MM.1S (cell line): Measurements from ENCODE around the gene KDM2A.

Experiments
- DNase-seq: peaks from one replicate; pipeline ENCODE4 v3.0.0-alpha.2; 2015
- H2AFZ ChIP-seq: fragments of 300-600 bp; sonication (generic); 2 replicates; pipeline ENCODE4 v1.6.0; 2016; ENCODE audit warnings: antibody characterized with exemption, low read length
- H3F3A ChIP-seq: fragments of 300-600 bp; sonication (generic); 2 replicates; pipeline ENCODE4 v1.6.1; 2016; ENCODE audit warnings: mild to moderate bottlenecking, antibody characterized with exemption, low read length, moderate library complexity, mixed read lengths; ENCODE audit not compliant: insufficient read depth
- H3K27ac ChIP-seq: fragments of 300-600 bp; sonication (generic); 2 replicates; pipeline ENCODE4 v1.5.1; 2016; ENCODE audit warnings: mild to moderate bottlenecking, low read length
- H3K27me3 ChIP-seq: fragments of 300-600 bp; sonication (generic); replicated peaks from 2 replicates; pipeline ENCODE4 v1.6.0; 2016; ENCODE audit warnings: low read length; ENCODE audit not compliant: insufficient read depth
- H3K36me3 ChIP-seq: fragments of 300-600 bp; sonication (generic); replicated peaks from 2 replicates; pipeline ENCODE4 v1.6.1; 2016; ENCODE audit warnings: mild to moderate bottlenecking, low read length, mixed read lengths; ENCODE audit not compliant: insufficient read depth
- H3K4me1 ChIP-seq: fragments of 300-600 bp; sonication (generic); 2 replicates; pipeline ENCODE4 v1.6.1; 2016; ENCODE audit warnings: low read length, mixed read lengths
- H3K4me2 ChIP-seq: fragments of 300-600 bp; sonication (generic); 2 replicates; pipeline ENCODE4 v1.6.0; 2016; ENCODE audit warnings: low read depth, low read length
- H3K4me3 ChIP-seq: fragments of 300-600 bp; sonication (generic); 2 replicates; pipeline ENCODE4 v1.5.1; 2016; ENCODE audit warnings: low read length, mixed read lengths
- H3K79me2 ChIP-seq: fragments of 300-600 bp; sonication (generic); 2 replicates; pipeline ENCODE4 v1.6.1; 2016; ENCODE audit warnings: mixed run types, low read length, mixed read lengths
- H3K9ac ChIP-seq: fragments of 300-600 bp; sonication (generic); 2 replicates; pipeline ENCODE4 v1.6.1; 2016; ENCODE audit warnings: low read length, mixed read lengths
- H3K9me2 ChIP-seq: fragments of 300-600 bp; sonication (generic); replicated peaks from 2 replicates; pipeline ENCODE4 v1.6.1; 2016; ENCODE audit warnings: mild to moderate bottlenecking, low read length, mixed read lengths; ENCODE audit not compliant: insufficient read depth
- H3K9me3 ChIP-seq: fragments of 300-600 bp; sonication (generic); replicated peaks from 2 replicates; pipeline ENCODE4 v1.6.1; 2016; ENCODE audit warnings: mild to moderate bottlenecking, low read length, mixed read lengths; ENCODE audit not compliant: insufficient read depth
- H4K20me1 ChIP-seq: fragments of 300-600 bp; sonication (generic); 2 replicates; pipeline ENCODE4 v1.6.1; 2016; ENCODE audit warnings: mild to moderate bottlenecking, low read length, moderate library complexity, mixed read lengths; ENCODE audit not compliant: insufficient read depth
- CTCF ChIP-seq: fragments of 300-600 bp; sonication (generic); IDR thresholded peaks from 2 replicates; pipeline ENCODE4 v1.5.1; 2016; ENCODE audit warnings: antibody characterized with exemption, low read length, mixed read lengths
- EZH2 ChIP-seq: fragments of 300-600 bp; sonication (generic); optimal IDR thresholded peaks from 2 replicates; pipeline ENCODE3; 2017; ENCODE audit warnings: low read depth, mild to moderate bottlenecking, antibody characterized with exemption, low read length, mixed read lengths
- EZH2phosphoT487 ChIP-seq: fragments of 300-600 bp; sonication (generic); IDR thresholded peaks from 2 replicates; pipeline ENCODE4 v1.6.1; 2018; ENCODE audit warnings: antibody characterized with exemption, low read length

The KDM2A gene

GRCh38 chr11:67261640-67261945 is 142.5 kb downstream of the KDM2A start:
- no peak overlapping the region for H3K9ac ChIP-seq

GRCh38 chr11:67261946-67262681 is 143.1 kb downstream of the KDM2A start:
- peak overlapping the region; percentile 96 for H3K4me2 ChIP-seq
- no peak for TF ChIP-seq EZH2phosphoT487
- TF ChIP-seq EZH2, result no peak
- no peak; the same call in 1 of the 2 replicates for TF ChIP-seq CTCF
- H3K4me3 ChIP-seq, result 0 out of 2 replicates have a peak overlapping the region, but pooled peaks have one; percentile 4
- peaks cover 12% of the 10 kb centered on the region for H3K79me2 ChIP-seq
- H3K9me3 ChIP-seq, result no peaks in the 10 kb centered on the region
- H2AFZ ChIP-seq, result peak overlapping the region; percentile 73
- H3K9ac ChIP-seq, result no peak overlapping the region
- no peak overlapping the region for H3K27ac ChIP-seq
- DNase-seq, result no peak
- peaks cover 22% of the 10 kb centered on the region for H3K4me1 ChIP-seq
- no peaks in the 10 kb centered on the region for H3K27me3 ChIP-seq
- H3K9me2 ChIP-seq, result no peaks in the 10 kb centered on the region
- H4K20me1 ChIP-seq, result no peaks in the 10 kb centered on the region; the same call in 1 of the 2 replicates
- H3F3A ChIP-seq, result peaks cover 31% of the 10 kb centered on the region
- H3K36me3 ChIP-seq, result no peaks in the 10 kb centered on the region; the same call in 1 of the 2 replicates

More at GRCh38 chr11:67261640-67261945, 142.5 kb downstream of the KDM2A start:
- Histone ChIP-seq H3K36me3 (no peaks in the 10 kb centered on the region; the same call in 1 of the 2 replicates), H3K4me2 (peak overlapping the region; percentile 96), H3K27ac (no peak overlapping the region), H3K27me3 (no peaks in the 10 kb centered on the region), H3K4me3 (no peak overlapping the region; the same call in 1 of the 2 replicates), H3K9me2 (no peaks in the 10 kb centered on the region), H2AFZ (peak overlapping the region; percentile 42; the same call in 1 of the 2 replicates), H4K20me1 (no peaks in the 10 kb centered on the region; the same call in 1 of the 2 replicates), H3K4me1 (peaks cover 22% of the 10 kb centered on the region), H3K79me2 (peaks cover 7% of the 10 kb centered on the region; the same call in 1 of the 2 replicates), H3F3A (peaks cover 31% of the 10 kb centered on the region), H3K9me3 (no peaks in the 10 kb centered on the region)
- DNase-seq, result no peak
- TF ChIP-seq EZH2, result no peak
- no peak for TF ChIP-seq EZH2phosphoT487
- no peak; the same call in 1 of the 2 replicates for TF ChIP-seq CTCF

- Histone ChIP-seq H3K9me3 (no peaks in the 10 kb centered on the region), H3K79me2 (peaks cover 21% of the 10 kb centered on the region), H3K4me3 (peak overlapping the region; percentile 4; the same call in 1 of the 2 replicates), H3K9me2 (no peaks in the 10 kb centered on the region), H4K20me1 (no peaks in the 10 kb centered on the region), H3K27ac (no peak overlapping the region), H3K36me3 (no peaks in the 10 kb centered on the region), H3K9ac (no peak overlapping the region), H3K4me1 (peaks cover 25% of the 10 kb centered on the region), H2AFZ (peak overlapping the region; percentile 73), H3K27me3 (no peaks in the 10 kb centered on the region), H3K4me2 (peak overlapping the region; percentile 56), H3F3A (peaks cover 32% of the 10 kb centered on the region)
- TF ChIP-seq EZH2 (no peak), CTCF (peak; percentile 93)
- peak; percentile 76 for DNase-seq
Measured at GRCh38 chr11:67262731-67263675, 143.9 kb downstream of the KDM2A start.
